ENCODE data around the gene TBC1D8B.

TBC1D8B gene

GRCh38 chrX:106901341-106901740, 98.9 kb downstream of the TBC1D8B start:
- no peaks in the 10 kb centered on the region for H3K36me3 ChIP-seq (replicated peaks)
- DNase-seq: no peak
- no peak for TF ChIP-seq CTCF (IDR thresholded peaks at IDR 0.05; ENCODE audit: low read depth, low read length, missing control alignments)
- no peaks in the 10 kb centered on the region for H3K27me3 ChIP-seq (replicated peaks)
- in situ Hi-C loops (cut with HindIII; ENCODE audit: low pct_ligation_motif_present, low sequenced_read_pairs): no loop called here
- no peak overlapping the region for H3K27ac ChIP-seq
- H3K4me3 ChIP-seq (ENCODE audit: low read depth, low read length): no peak overlapping the region

GRCh38 chrX:106901781-106902219, 99.3 kb downstream of the TBC1D8B start:
- in situ Hi-C loops (cut with HindIII; ENCODE audit: low pct_ligation_motif_present, low sequenced_read_pairs): no loop called here
- no peak for DNase-seq
- no peak overlapping the region for H3K4me3 ChIP-seq (ENCODE audit: low read depth, low read length)
- no peaks in the 10 kb centered on the region for H3K27me3 ChIP-seq (replicated peaks)
- no peak overlapping the region for H3K27ac ChIP-seq
- no peak for TF ChIP-seq CTCF (IDR thresholded peaks at IDR 0.05; ENCODE audit: low read depth, low read length, missing control alignments)
- H3K36me3 ChIP-seq (replicated peaks): no peaks in the 10 kb centered on the region

GRCh38 chrX:106902684-106903083, 100.2 kb downstream of the TBC1D8B start:
- in situ Hi-C loops (cut with HindIII; ENCODE audit: low pct_ligation_motif_present, low sequenced_read_pairs): no loop called here
- no peak overlapping the region for H3K4me3 ChIP-seq (ENCODE audit: low read depth, low read length)
- no peak for DNase-seq
- no peaks in the 10 kb centered on the region for H3K36me3 ChIP-seq (replicated peaks)
- no peaks in the 10 kb centered on the region for H3K27me3 ChIP-seq (replicated peaks)
- no peak for TF ChIP-seq CTCF (IDR thresholded peaks at IDR 0.05; ENCODE audit: low read depth, low read length, missing control alignments)
- no peak overlapping the region for H3K27ac ChIP-seq

- TF ChIP-seq CTCF (IDR thresholded peaks at IDR 0.05; ENCODE audit: low read depth, low read length, missing control alignments): no peak
Measured at GRCh38 chrX:106903291-106903824, 100.9 kb downstream of the TBC1D8B start, which contains the start of gene RIPPLY1. RIPPLY1 (minus strand) TSS chrX:106903341; CDS start chrX:106903287, 54 bp downstream.

GRCh38 chrX:106903856-106904528, 101.5 kb downstream of the TBC1D8B start:
- TF ChIP-seq CTCF (IDR thresholded peaks at IDR 0.05; ENCODE audit: low read depth, low read length, missing control alignments): no peak
- H3K27me3 ChIP-seq (replicated peaks): no peaks in the 10 kb centered on the region
- no peak for DNase-seq
- no peak overlapping the region for H3K27ac ChIP-seq
- H3K4me3 ChIP-seq (ENCODE audit: low read depth, low read length): no peak overlapping the region
- H3K36me3 ChIP-seq (replicated peaks): no peaks in the 10 kb centered on the region
- in situ Hi-C loops (cut with HindIII; ENCODE audit: low pct_ligation_motif_present, low sequenced_read_pairs): no loop called here

More at GRCh38 chrX:106903291-106903824, 100.9 kb downstream of the TBC1D8B start, which contains the start of gene RIPPLY1:
- Histone ChIP-seq H3K27ac (no peak within 1 kb of the TSS), H3K4me3 (ENCODE audit: low read depth, low read length) (no peak within 1 kb of the TSS), H3K36me3 (replicated peaks) (no peaks in the 10 kb centered on the region), H3K27me3 (replicated peaks) (no peaks in the 10 kb centered on the region)
- no peak for DNase-seq
- in situ Hi-C loops (cut with HindIII; ENCODE audit: low pct_ligation_motif_present, low sequenced_read_pairs): no loop called here
